PC-9 (cell line): ENCODE data around the gene DPYD.

Experiments
- CTCF ChIP-seq: fragments of 200-600 bp; sonication (generic); conservative IDR thresholded peaks from 2 replicates; pipeline ENCODE4 v1.6.1; 2017; ENCODE audit warnings: mixed run types, antibody characterized with exemption, mild to moderate bottlenecking, moderate library complexity
- EZH2 ChIP-seq: fragments of 200-600 bp; sonication (generic); IDR thresholded peaks from 2 replicates; pipeline ENCODE4 v1.8.0; 2017; ENCODE audit warnings: antibody characterized with exemption, low read depth

- no peak for TF ChIP-seq CTCF
- TF ChIP-seq EZH2 = no peak
Observed at GRCh38 chr1:97424209-97424608, 496.6 kb downstream of the DPYD start.
